ENCODE results near the gene IQGAP2.

IQGAP2 gene

DNA sequence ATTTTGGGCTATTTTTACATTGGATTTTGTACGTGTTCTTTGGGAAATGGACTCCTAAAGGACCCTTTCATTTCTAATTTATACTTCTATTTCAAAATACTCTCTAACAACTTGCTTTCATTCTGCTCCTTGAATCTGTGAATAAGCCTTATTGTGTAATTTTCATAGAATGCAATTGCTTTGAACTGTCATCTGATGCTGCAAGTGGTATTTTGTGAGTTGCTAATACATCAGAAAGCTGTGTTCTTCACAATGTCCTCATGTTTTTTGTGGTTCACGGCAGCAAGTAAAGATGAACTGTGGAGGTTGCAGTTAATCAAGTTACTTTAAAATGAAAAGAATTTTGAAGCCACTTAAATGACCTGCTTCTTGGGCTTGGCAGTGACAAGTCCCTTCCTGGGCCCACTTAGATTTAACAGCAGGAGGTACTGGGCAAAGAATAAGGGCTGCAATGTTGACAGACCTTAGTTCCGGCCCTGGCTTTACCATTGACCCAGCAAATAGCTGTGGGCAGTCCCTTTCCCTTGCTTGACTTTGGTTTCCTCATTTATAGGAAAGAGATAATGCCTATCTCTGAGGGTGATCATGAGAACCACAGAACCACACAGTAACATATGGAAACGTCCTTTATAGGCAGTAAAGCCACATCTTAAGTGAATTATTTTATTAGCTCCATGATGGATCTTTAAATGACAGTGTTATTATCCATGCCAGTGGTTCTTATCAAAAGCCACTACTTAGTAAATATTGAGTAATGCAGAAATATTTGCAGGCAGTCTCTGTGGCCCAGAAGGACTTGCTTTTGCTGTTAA, 54.8 kb downstream of the IQGAP2 start:
- TF ChIP-seq, protein P1, sequence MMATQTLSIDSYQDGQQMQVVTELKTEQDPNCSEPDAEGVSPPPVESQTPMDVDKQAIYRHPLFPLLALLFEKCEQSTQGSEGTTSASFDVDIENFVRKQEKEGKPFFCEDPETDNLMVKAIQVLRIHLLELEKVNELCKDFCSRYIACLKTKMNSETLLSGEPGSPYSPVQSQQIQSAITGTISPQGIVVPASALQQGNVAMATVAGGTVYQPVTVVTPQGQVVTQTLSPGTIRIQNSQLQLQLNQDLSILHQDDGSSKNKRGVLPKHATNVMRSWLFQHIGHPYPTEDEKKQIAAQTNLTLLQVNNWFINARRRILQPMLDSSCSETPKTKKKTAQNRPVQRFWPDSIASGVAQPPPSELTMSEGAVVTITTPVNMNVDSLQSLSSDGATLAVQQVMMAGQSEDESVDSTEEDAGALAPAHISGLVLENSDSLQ (IDR thresholded peaks at IDR 0.05), result no peak
- TF ChIP-seq FOXA1 (IDR thresholded peaks at IDR 0.05), result no peak
- TF ChIP-seq FOXK2 (IDR thresholded peaks at IDR 0.05), result no peak
- no peak for TF ChIP-seq HDGF (IDR thresholded peaks at IDR 0.05; ENCODE audit: borderline replicate concordance)
- no peak for TF ChIP-seq NFRKB (IDR thresholded peaks at IDR 0.05)
- no peak for DNase-seq (ENCODE audit: extremely low spot score)
- ChIA-PET CTCF (no interaction called here), POLR2A (no interaction called here)

DNA sequence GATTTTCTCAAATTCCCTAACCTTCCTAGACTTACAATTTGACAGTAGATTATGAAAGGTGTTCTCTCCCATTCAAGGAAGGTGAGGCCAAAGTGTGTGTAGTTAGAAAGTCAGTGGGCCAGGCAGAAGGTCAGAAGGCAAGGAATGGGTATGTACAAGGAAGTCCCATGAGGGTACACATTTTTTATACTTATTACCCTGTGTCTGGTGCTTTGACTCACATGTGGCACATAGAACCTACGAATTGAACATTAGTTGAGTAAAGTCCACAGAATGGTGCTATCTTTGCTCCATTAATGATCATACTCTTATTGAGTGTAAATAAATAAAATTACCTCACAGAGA, 55.4 kb downstream of the IQGAP2 start:
- no peak for DNase-seq (ENCODE audit: extremely low spot score)
- ChIA-PET POLR2A (no interaction called here), CTCF (no interaction called here)
- TF ChIP-seq ARNT (IDR thresholded peaks at IDR 0.05), result no peak
- TF ChIP-seq LEF1 (IDR thresholded peaks at IDR 0.05; ENCODE audit: borderline replicate concordance), result no peak
- TF ChIP-seq BHLHE40 (IDR thresholded peaks at IDR 0.05; ENCODE audit: borderline replicate concordance), result no peak
- TF ChIP-seq L3MBTL2 (conservative IDR thresholded peaks at IDR 0.05), result no peak
- no peak for TF ChIP-seq HDGF (IDR thresholded peaks at IDR 0.05; ENCODE audit: borderline replicate concordance)
- no peak for TF ChIP-seq FOXK2 (IDR thresholded peaks at IDR 0.05)
- no peak for TF ChIP-seq FOXA1 (IDR thresholded peaks at IDR 0.05)
- TF ChIP-seq TARDBP (IDR thresholded peaks at IDR 0.05), result no peak
- no peak for TF ChIP-seq FOXM1 (IDR thresholded peaks at IDR 0.05; ENCODE audit: borderline replicate concordance)
- no peak for TF ChIP-seq ZNF384 (IDR thresholded peaks at IDR 0.05)
- no peak for TF ChIP-seq CTBP1 (IDR thresholded peaks at IDR 0.05; ENCODE audit: borderline replicate concordance)
- TF ChIP-seq, protein P1 (IDR thresholded peaks at IDR 0.05), result no peak
- TF ChIP-seq NFRKB (IDR thresholded peaks at IDR 0.05), result no peak
- TF ChIP-seq SP1 (IDR thresholded peaks at IDR 0.05), result no peak
- no peak for TF ChIP-seq SUZ12 (IDR thresholded peaks at IDR 0.05)

- ChIA-PET CTCF (interaction anchor here (1.0 kb wide), 1 partner anchor 142 kb away, joined by 5 read pairs; no protein-coding TSS in a partner anchor), POLR2A (no interaction called here)
- DNase-seq (ENCODE audit: extremely low spot score), result no peak
- TF ChIP-seq SUZ12 (IDR thresholded peaks at IDR 0.05) (no peak), BHLHE40 (IDR thresholded peaks at IDR 0.05; ENCODE audit: borderline replicate concordance) (no peak), SP1 (IDR thresholded peaks at IDR 0.05) (no peak), FOXA1 (IDR thresholded peaks at IDR 0.05) (no peak)
- TF ChIP-seq, protein P1 (IDR thresholded peaks at IDR 0.05), result no peak
Observed at GRCh38 chr5:76460104-76460503, 57.0 kb downstream of the IQGAP2 start.

- no peak for DNase-seq (ENCODE audit: extremely low spot score)
- TF ChIP-seq CTBP1 (IDR thresholded peaks at IDR 0.05; ENCODE audit: borderline replicate concordance), result no peak
- ChIA-PET POLR2A (no interaction called here), CTCF (interaction anchor here (1.1 kb wide), 1 partner anchor 12 kb away, joined by 3 read pairs; no protein-coding TSS in a partner anchor)
Observed at GRCh38 chr5:76462097-76462667, 59.1 kb downstream of the IQGAP2 start.

DNA sequence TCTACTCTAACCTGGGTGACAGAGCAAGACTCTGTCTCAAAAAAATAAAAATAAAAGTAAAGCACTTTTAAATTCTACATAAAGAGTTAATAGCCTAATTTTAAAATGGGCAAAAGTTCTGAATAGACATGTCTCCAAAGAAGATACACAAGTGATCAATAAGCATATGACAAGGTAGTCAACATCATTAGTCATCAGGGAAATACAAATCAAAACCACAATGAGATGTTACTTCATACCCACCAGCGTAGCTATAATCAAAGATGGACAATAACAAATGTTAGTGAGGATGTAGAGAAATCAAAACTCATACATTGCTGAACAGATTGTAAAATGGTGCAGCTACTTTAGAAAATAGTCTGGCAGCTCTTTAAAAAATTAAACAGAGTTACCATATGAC, 64.1 kb downstream of the IQGAP2 start:
- TF ChIP-seq TARDBP (IDR thresholded peaks at IDR 0.05) (no peak), LEF1 (IDR thresholded peaks at IDR 0.05; ENCODE audit: borderline replicate concordance) (no peak), FOXK2 (IDR thresholded peaks at IDR 0.05) (no peak), HDGF (IDR thresholded peaks at IDR 0.05; ENCODE audit: borderline replicate concordance) (no peak), ARNT (IDR thresholded peaks at IDR 0.05) (no peak), BHLHE40 (IDR thresholded peaks at IDR 0.05; ENCODE audit: borderline replicate concordance) (no peak), SUZ12 (IDR thresholded peaks at IDR 0.05) (no peak), ELF4 (IDR thresholded peaks at IDR 0.05) (no peak), FOXA1 (IDR thresholded peaks at IDR 0.05) (no peak)
- no peak for DNase-seq (ENCODE audit: extremely low spot score)
- ChIA-PET CTCF (no interaction called here), POLR2A (interaction anchor here (0.7 kb wide), 1 partner anchor 23 kb away, joined by 3 read pairs; no protein-coding TSS in a partner anchor)

GRCh38 chr5:76468635-76469425, 65.7 kb downstream of the IQGAP2 start:
- CTCF ChIA-PET, result no interaction called here
- DNase-seq (ENCODE audit: extremely low spot score), result no peak
- POLR2A ChIA-PET, result no interaction called here
- TF ChIP-seq ARNT (IDR thresholded peaks at IDR 0.05) (no peak), HDGF (IDR thresholded peaks at IDR 0.05; ENCODE audit: borderline replicate concordance) (no peak), LEF1 (IDR thresholded peaks at IDR 0.05; ENCODE audit: borderline replicate concordance) (no peak), TARDBP (IDR thresholded peaks at IDR 0.05) (no peak), ZNF384 (IDR thresholded peaks at IDR 0.05) (no peak), BHLHE40 (IDR thresholded peaks at IDR 0.05; ENCODE audit: borderline replicate concordance) (no peak), NFRKB (IDR thresholded peaks at IDR 0.05) (no peak), SP1 (IDR thresholded peaks at IDR 0.05) (no peak), L3MBTL2 (conservative IDR thresholded peaks at IDR 0.05) (no peak), FOXM1 (IDR thresholded peaks at IDR 0.05; ENCODE audit: borderline replicate concordance) (no peak), ELF4 (IDR thresholded peaks at IDR 0.05) (no peak), SUZ12 (IDR thresholded peaks at IDR 0.05) (no peak), FOXA1 (IDR thresholded peaks at IDR 0.05) (no peak), FOXK2 (IDR thresholded peaks at IDR 0.05) (no peak), CTBP1 (IDR thresholded peaks at IDR 0.05; ENCODE audit: borderline replicate concordance) (no peak)
- TF ChIP-seq, protein P1 (IDR thresholded peaks at IDR 0.05), result no peak
